ENCODE results near the gene SAT2. TPM values are rescaled to one million over a fixed set of nuclear protein-coding genes. Genes with fewer than 3 reads are reported as not detected.
A peak's percentile ranks its signal among the peaks of the same experiment; 100 is the strongest.

Gene SAT2
- polyA plus RNA-seq (ENCODE audit: insufficient read length in 3 of 3): 100 to 1,000 TPM; 145 to 161 (median 161) TPM
- long read RNA-seq, donor 1, transcript SAT2-202 (6 exons, 974 nt): major isoform, 25 of 81 reads
- long read RNA-seq, donor 1, transcript SAT2-205 (6 exons, 860 nt): minor isoform, 5 of 81 reads
- long read RNA-seq, donor 1, transcript SAT2-214 (1 exons, 1,563 nt): minor isoform, 14 of 81 reads
- long read RNA-seq, donor 1, transcript SAT2-201 (6 exons, 946 nt): minor isoform, 20 of 81 reads
- long read RNA-seq, donor 1, partial matches to known transcripts: 5 of 81 reads
- long read RNA-seq, donor 1, other reads (novel, unspliced or antisense): 0 of 81 reads
- long read RNA-seq, donor 2, transcript SAT2-208 (5 exons, 640 nt): minor isoform, 18 of 105 reads
- long read RNA-seq, donor 2, transcript SAT2-201 (6 exons, 946 nt): minor isoform, 12 of 105 reads
- long read RNA-seq, donor 2, transcript SAT2-202 (6 exons, 974 nt): major isoform, 35 of 105 reads
- long read RNA-seq, donor 2, transcript SAT2-214 (1 exons, 1,563 nt): minor isoform, 16 of 105 reads
- long read RNA-seq, donor 2, partial matches to known transcripts: 0 of 105 reads
- long read RNA-seq, donor 2, other reads (novel, unspliced or antisense): 0 of 105 reads
- long read RNA-seq, donor 3, transcript SAT2-213 (5 exons, 582 nt): minor isoform, 14 of 105 reads
- long read RNA-seq, donor 3, transcript SAT2-202 (6 exons, 974 nt): major isoform, 39 of 105 reads
- long read RNA-seq, donor 3, transcript SAT2-214 (1 exons, 1,563 nt): minor isoform, 13 of 105 reads
- long read RNA-seq, donor 3, transcript SAT2-201 (6 exons, 946 nt): minor isoform, 22 of 105 reads
- long read RNA-seq, donor 3, partial matches to known transcripts: 5 of 105 reads
- long read RNA-seq, donor 3, other reads (novel, unspliced or antisense): 0 of 105 reads
- long read RNA-seq, donor 4, transcript SAT2-202 (6 exons, 974 nt): major isoform, 40 of 129 reads
- long read RNA-seq, donor 4, transcript SAT2-201 (6 exons, 946 nt): minor isoform, 34 of 129 reads
- long read RNA-seq, donor 4, transcript SAT2-204 (2 exons, 765 nt): minor isoform, 6 of 129 reads
- long read RNA-seq, donor 4, transcript SAT2-214 (1 exons, 1,563 nt): minor isoform, 19 of 129 reads
- long read RNA-seq, donor 4, partial matches to known transcripts: 11 of 129 reads
- long read RNA-seq, donor 4, other reads (novel, unspliced or antisense): 0 of 129 reads
- long read RNA-seq, donor 5, transcript SAT2-214 (1 exons, 1,563 nt): minor isoform, 5 of 40 reads
- long read RNA-seq, donor 5, transcript SAT2-201 (6 exons, 946 nt): minor isoform, 7 of 40 reads
- long read RNA-seq, donor 5, transcript SAT2-213 (5 exons, 582 nt): major isoform, 13 of 40 reads
- long read RNA-seq, donor 5, transcript SAT2-202 (6 exons, 974 nt): minor isoform, 6 of 40 reads
- long read RNA-seq, donor 5, partial matches to known transcripts: 0 of 40 reads
- long read RNA-seq, donor 5, other reads (novel, unspliced or antisense): 0 of 40 reads
- long read RNA-seq, donor 6, transcript SAT2-202 (6 exons, 974 nt): minor isoform, 9 of 56 reads
- long read RNA-seq, donor 6, transcript SAT2-214 (1 exons, 1,563 nt): minor isoform, 9 of 56 reads
- long read RNA-seq, donor 6, transcript SAT2-201 (6 exons, 946 nt): minor isoform, 9 of 56 reads
- long read RNA-seq, donor 6, transcript SAT2-213 (5 exons, 582 nt): major isoform, 14 of 56 reads
- long read RNA-seq, donor 6, partial matches to known transcripts: 0 of 56 reads
- long read RNA-seq, donor 6, other reads (novel, unspliced or antisense): 0 of 56 reads
- long read RNA-seq, donor 7, transcript SAT2-213 (5 exons, 582 nt): minor isoform, 8 of 104 reads
- long read RNA-seq, donor 7, transcript SAT2-214 (1 exons, 1,563 nt): minor isoform, 22 of 104 reads
- long read RNA-seq, donor 7, transcript SAT2-202 (6 exons, 974 nt): major isoform, 32 of 104 reads
- long read RNA-seq, donor 7, transcript SAT2-201 (6 exons, 946 nt): minor isoform, 31 of 104 reads
- long read RNA-seq, donor 7, partial matches to known transcripts: 0 of 104 reads
- long read RNA-seq, donor 7, other reads (novel, unspliced or antisense): 0 of 104 reads
- long read RNA-seq, donor 8, transcript SAT2-214 (1 exons, 1,563 nt): major isoform, 7 of 27 reads
- long read RNA-seq, donor 8, transcript SAT2-202 (6 exons, 974 nt): major isoform, 7 of 27 reads
- long read RNA-seq, donor 8, transcript SAT2-204 (2 exons, 765 nt): minor isoform, 5 of 27 reads
- long read RNA-seq, donor 8, transcript SAT2-213 (5 exons, 582 nt): minor isoform, 5 of 27 reads
- long read RNA-seq, donor 8, partial matches to known transcripts: 0 of 27 reads
- long read RNA-seq, donor 8, other reads (novel, unspliced or antisense): 0 of 27 reads
- long read RNA-seq, donor 9, transcript SAT2-214 (1 exons, 1,563 nt): minor isoform, 24 of 120 reads
- long read RNA-seq, donor 9, transcript SAT2-202 (6 exons, 974 nt): major isoform, 33 of 120 reads
- long read RNA-seq, donor 9, transcript SAT2-201 (6 exons, 946 nt): minor isoform, 15 of 120 reads
- long read RNA-seq, donor 9, transcript SAT2-213 (5 exons, 582 nt): minor isoform, 17 of 120 reads
- long read RNA-seq, donor 9, partial matches to known transcripts: 5 of 120 reads
- long read RNA-seq, donor 9, other reads (novel, unspliced or antisense): 0 of 120 reads
- long read RNA-seq, donor 10, transcript SAT2-202 (6 exons, 974 nt): major isoform, 25 of 98 reads
- long read RNA-seq, donor 10, transcript SAT2-201 (6 exons, 946 nt): minor isoform, 18 of 98 reads
- long read RNA-seq, donor 10, transcript SAT2-213 (5 exons, 582 nt): minor isoform, 17 of 98 reads
- long read RNA-seq, donor 10, transcript SAT2-214 (1 exons, 1,563 nt): minor isoform, 17 of 98 reads
- long read RNA-seq, donor 10, partial matches to known transcripts: 0 of 98 reads
- long read RNA-seq, donor 10, other reads (novel, unspliced or antisense): 0 of 98 reads
- long read RNA-seq, donor 11, transcript SAT2-201 (6 exons, 946 nt): minor isoform, 9 of 51 reads
- long read RNA-seq, donor 11, transcript SAT2-213 (5 exons, 582 nt): minor isoform, 8 of 51 reads
- long read RNA-seq, donor 11, transcript SAT2-202 (6 exons, 974 nt): major isoform, 13 of 51 reads
- long read RNA-seq, donor 11, transcript SAT2-214 (1 exons, 1,563 nt): minor isoform, 9 of 51 reads
- long read RNA-seq, donor 11, partial matches to known transcripts: 0 of 51 reads
- long read RNA-seq, donor 11, other reads (novel, unspliced or antisense): 0 of 51 reads
- long read RNA-seq, donor 12, transcript SAT2-214 (1 exons, 1,563 nt): minor isoform, 23 of 108 reads
- long read RNA-seq, donor 12, transcript SAT2-208 (5 exons, 640 nt): minor isoform, 7 of 108 reads
- long read RNA-seq, donor 12, transcript SAT2-202 (6 exons, 974 nt): major isoform, 27 of 108 reads
- long read RNA-seq, donor 12, transcript SAT2-201 (6 exons, 946 nt): minor isoform, 26 of 108 reads
- long read RNA-seq, donor 12, partial matches to known transcripts: 12 of 108 reads
- long read RNA-seq, donor 12, other reads (novel, unspliced or antisense): 0 of 108 reads
- long read RNA-seq, donor 13, transcript SAT2-202 (6 exons, 974 nt): major isoform, 15 of 57 reads
- long read RNA-seq, donor 13, transcript SAT2-214 (1 exons, 1,563 nt): major isoform, 15 of 57 reads
- long read RNA-seq, donor 13, transcript SAT2-201 (6 exons, 946 nt): minor isoform, 12 of 57 reads
- long read RNA-seq, donor 13, partial matches to known transcripts: 6 of 57 reads
- long read RNA-seq, donor 13, other reads (novel, unspliced or antisense): 0 of 57 reads
- long read RNA-seq, donor 14: 0 reads
- long read RNA-seq, donor 15: 0 reads
- long read RNA-seq, donor 16, transcript SAT2-202 (6 exons, 974 nt): major isoform, 38 of 107 reads
- long read RNA-seq, donor 16, transcript SAT2-213 (5 exons, 582 nt): minor isoform, 6 of 107 reads
- long read RNA-seq, donor 16, transcript SAT2-201 (6 exons, 946 nt): minor isoform, 19 of 107 reads
- long read RNA-seq, donor 16, transcript SAT2-214 (1 exons, 1,563 nt): minor isoform, 25 of 107 reads
- long read RNA-seq, donor 16, partial matches to known transcripts: 6 of 107 reads
- long read RNA-seq, donor 16, other reads (novel, unspliced or antisense): 0 of 107 reads

DNA sequence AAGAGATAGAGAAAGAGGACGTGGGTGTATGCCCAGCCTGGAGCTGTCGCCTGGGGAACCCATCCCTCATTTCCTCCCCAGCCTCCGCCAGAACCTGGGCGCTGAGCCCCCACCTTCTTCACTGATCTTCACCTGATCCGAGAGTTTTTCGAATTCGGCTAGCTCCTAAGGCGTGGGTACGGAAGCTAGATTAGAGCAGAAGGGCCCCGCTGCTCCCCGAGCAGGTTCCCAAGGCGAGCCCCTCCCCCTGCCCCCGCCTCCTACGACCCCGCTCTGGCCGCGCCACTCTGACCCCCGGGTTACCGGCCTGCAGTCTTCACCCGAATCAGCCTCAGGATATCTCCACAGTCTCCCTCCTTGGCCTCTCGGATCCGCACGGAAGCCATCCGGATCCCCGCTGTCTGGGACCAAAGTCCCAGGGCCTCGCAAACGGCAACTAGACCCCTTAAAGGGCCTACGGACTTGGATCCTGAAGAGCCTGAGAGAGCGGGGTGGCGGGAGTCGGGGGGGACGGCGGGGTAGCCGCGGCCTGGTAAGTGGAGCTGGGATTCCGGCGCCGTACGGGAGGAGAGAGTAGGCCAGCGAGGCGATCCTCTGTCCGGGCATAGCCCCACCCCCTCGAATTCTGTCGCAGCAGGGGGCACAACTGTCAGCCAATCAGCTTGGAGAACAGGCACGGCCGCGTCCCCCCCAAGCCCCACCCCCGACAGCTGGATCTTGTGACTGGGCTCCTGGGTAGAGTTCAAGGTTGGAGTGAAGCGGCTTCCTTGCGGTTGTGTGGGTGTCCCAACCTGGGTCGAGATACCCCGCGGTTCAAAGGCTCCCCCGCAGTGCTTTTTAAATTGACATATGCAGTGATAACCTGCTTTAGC is at the start of gene SAT2:
Gene SAT2 (minus strand): TSS at position 572 of the 872 bp plus-strand sequence. CDS start 186 bp downstream, at position 386.
- DNase-seq: peak; percentile 94

- DNase-seq: no peak
Observed at GRCh38 chr17:7676533-7676932, 48.9 kb upstream of the SAT2 start.

DNA sequence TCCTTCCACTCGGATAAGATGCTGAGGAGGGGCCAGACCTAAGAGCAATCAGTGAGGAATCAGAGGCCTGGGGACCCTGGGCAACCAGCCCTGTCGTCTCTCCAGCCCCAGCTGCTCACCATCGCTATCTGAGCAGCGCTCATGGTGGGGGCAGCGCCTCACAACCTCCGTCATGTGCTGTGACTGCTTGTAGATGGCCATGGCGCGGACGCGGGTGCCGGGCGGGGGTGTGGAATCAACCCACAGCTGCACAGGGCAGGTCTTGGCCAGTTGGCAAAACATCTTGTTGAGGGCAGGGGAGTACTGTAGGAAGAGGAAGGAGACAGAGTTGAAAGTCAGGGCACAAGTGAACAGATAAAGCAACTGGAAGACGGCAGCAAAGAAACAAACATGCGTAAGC is 47.3 kb upstream of the SAT2 start:
- no peak for DNase-seq

- DNase-seq: no peak
Observed at GRCh38 chr17:7673239-7673638, 45.6 kb upstream of the SAT2 start.

DNA sequence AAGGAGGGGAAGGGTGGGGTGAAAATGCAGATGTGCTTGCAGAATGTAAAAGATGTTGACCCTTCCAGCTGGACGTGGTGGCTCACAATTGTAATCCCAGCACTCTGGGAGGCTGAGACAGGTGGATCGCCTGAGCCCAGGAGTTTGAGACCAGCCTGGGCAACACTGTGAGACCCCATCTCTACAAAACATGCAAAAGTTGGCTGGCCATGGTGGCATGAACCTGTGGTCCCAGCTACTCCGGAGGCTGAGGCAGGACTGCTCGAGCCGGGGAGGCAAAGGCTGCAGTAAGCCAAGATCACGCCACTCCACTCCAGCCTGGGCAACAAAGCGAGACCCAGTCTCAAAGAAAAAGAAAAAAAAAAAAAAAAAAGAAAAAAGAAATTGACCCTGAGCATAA is 40.9 kb upstream of the SAT2 start:
- DNase-seq: no peak

DNA sequence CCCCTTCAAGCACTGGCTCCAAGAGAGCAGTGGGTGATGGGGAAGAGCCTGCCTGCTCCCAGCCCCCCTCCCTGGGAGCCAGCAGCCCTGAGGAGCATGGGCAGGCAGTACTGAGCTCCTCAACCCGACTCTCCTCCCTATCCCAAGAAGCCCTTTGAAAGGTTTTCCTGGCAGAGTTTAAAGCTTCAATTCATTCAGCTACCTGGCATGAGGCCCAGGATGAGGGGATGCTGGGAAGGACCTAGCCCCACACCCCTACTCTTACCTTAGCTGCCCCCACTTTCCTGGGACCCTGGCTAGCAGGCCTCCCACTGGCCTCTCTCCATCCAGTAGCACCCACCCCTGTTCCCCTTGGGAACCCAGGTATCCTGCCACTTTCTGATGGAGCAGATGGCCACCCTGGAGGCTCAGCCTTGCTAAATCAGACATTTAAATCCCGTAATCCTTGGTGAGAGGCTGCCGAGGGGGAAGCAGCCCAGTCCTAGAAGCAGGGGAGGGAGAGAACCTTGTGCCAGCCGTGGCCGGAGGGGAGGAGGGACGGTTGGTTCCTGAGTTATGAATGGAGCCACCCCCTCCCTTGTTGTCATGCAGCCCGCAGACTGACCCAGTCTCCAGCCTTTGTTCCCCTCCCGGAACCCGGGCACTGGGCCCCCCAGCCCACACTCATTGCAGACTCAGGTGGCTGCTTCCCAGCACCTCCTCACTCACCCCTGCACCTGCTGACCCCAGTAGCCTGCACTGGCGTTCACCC is 40.2 kb upstream of the SAT2 start:
- DNase-seq: no peak

- peak; percentile 72 for DNase-seq
Observed at GRCh38 chr17:7656958-7657609, 29.5 kb upstream of the SAT2 start.

GRCh38 chr17:7655541-7655840 is 27.9 kb upstream of the SAT2 start:
- no peak for DNase-seq

GRCh38 chr17:7654832-7655540 is 27.4 kb upstream of the SAT2 start:
- DNase-seq: no peak

DNA sequence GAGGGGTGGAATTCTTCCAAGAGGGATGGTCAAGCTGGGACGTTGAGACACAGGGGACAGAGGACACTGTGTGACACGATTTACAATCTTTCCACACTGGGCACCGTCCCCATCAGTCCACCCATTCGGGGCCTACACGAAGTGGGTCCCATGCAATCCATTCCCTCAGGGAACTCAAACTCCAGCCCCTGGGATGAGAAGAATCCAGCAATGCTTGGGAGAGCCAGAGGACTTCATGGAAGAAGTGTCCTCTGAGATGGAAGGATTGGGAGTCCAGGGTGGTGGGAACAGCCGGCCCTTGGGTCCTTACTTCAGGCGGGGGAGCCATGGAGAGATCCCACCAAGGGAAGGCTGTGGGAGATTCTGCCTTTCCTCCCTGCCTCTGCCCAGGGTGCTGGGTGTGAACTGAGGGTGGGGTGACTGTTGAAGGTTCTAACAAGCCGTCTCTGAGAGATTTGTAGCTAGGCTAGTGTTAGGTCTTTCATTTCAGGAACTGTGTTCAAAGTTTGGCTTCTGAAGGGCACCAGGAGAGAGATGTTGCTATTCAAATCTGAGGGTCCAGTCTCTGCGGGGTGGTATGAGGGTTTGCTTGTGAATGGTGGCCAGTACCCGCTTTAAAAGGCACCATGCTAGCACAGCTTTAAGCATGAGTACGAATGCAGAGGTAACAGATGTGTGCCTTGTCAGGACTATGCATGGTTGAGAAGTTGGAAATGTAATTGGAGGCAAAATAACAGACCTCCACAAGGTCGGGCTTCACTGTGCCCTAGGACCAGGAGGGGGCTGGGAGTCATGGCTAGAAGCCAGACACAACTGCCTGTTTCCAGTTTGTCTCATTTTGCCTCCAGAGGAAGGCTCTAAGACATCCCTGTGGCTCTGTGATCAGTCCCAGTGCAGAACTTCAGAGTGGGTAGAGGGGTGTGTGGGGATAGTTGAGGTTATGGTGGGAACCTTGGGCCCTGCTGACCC is 25.1 kb upstream of the SAT2 start:
- DNase-seq: no peak

GRCh38 chr17:7651665-7652387 is 24.2 kb upstream of the SAT2 start:
- peak; percentile 81 for DNase-seq
